Measurements from ENCODE around the gene FGR. TPM values are rescaled to one million over a fixed set of nuclear protein-coding genes. Genes with fewer than 3 reads are reported as not detected.

FGR gene
- total RNA-seq, 3 donors from 2014 or later = 0.08 to 0.65 (median 0.61) TPM

- no peaks in the 10 kb centered on the region for H3K9me3 Mint-ChIP-seq
- no peak overlapping the region for H3K4me3 Mint-ChIP-seq
- H3K4me1 Mint-ChIP-seq (ENCODE audit: low read depth) = peaks cover 28% of the 10 kb centered on the region
- no peaks in the 10 kb centered on the region for H3K27me3 Mint-ChIP-seq (ENCODE audit: low read depth)
- DNase-seq (no peak), ATAC-seq (no peak)
- H3K36me3 Mint-ChIP-seq (ENCODE audit: insufficient read depth) = no peaks in the 10 kb centered on the region
Measured at GRCh38 chr1:27606708-27607238, 28.2 kb downstream of the FGR start.

GRCh38 chr1:27605796-27606707 is 28.9 kb downstream of the FGR start:
- ATAC-seq = no peak
- H3K36me3 Mint-ChIP-seq (ENCODE audit: insufficient read depth) = no peaks in the 10 kb centered on the region
- H3K9me3 Mint-ChIP-seq = no peaks in the 10 kb centered on the region
- H3K4me1 Mint-ChIP-seq (ENCODE audit: low read depth) = peaks cover 31% of the 10 kb centered on the region
- H3K4me3 Mint-ChIP-seq = no peak overlapping the region
- no peaks in the 10 kb centered on the region for H3K27me3 Mint-ChIP-seq (ENCODE audit: low read depth)
- peak; percentile 59 for DNase-seq

- peaks cover 35% of the 10 kb centered on the region for H3K4me1 Mint-ChIP-seq (ENCODE audit: low read depth)
- peak overlapping the region; percentile 92 for H3K4me3 Mint-ChIP-seq
- H3K36me3 Mint-ChIP-seq (ENCODE audit: insufficient read depth) = no peaks in the 10 kb centered on the region
- ATAC-seq = no peak
- H3K9me3 Mint-ChIP-seq = no peaks in the 10 kb centered on the region
- no peaks in the 10 kb centered on the region for H3K27me3 Mint-ChIP-seq (ENCODE audit: low read depth)
- no peak for DNase-seq
Measured at GRCh38 chr1:27605300-27605766, 29.7 kb downstream of the FGR start.

- H3K4me3 Mint-ChIP-seq = peak overlapping the region; percentile 92
- H3K9me3 Mint-ChIP-seq = no peaks in the 10 kb centered on the region
- no peak for DNase-seq
- ATAC-seq = no peak
- H3K36me3 Mint-ChIP-seq (ENCODE audit: insufficient read depth) = no peaks in the 10 kb centered on the region
- H3K27me3 Mint-ChIP-seq (ENCODE audit: low read depth) = no peaks in the 10 kb centered on the region
- peaks cover 41% of the 10 kb centered on the region for H3K4me1 Mint-ChIP-seq (ENCODE audit: low read depth)
Measured at GRCh38 chr1:27604579-27605299, 30.2 kb downstream of the FGR start.

GRCh38 chr1:27603681-27604578 is 31.1 kb downstream of the FGR start, which contains the start of gene AHDC1:
AHDC1 (minus strand) TSS chr1:27604144; CDS start chr1:27552115, 52,029 bp downstream.
- ATAC-seq (peak; percentile 88 to 89), DNase-seq (peak; percentile 87)
- H3K27me3 Mint-ChIP-seq (ENCODE audit: low read depth) = no peaks in the 10 kb centered on the region
- peaks cover 46% of the 10 kb centered on the region for H3K4me1 Mint-ChIP-seq (ENCODE audit: low read depth)
- peak within 1 kb of the TSS; percentile 92 for H3K4me3 Mint-ChIP-seq
- no peaks in the 10 kb centered on the region for H3K9me3 Mint-ChIP-seq
- no peaks in the 10 kb centered on the region for H3K36me3 Mint-ChIP-seq (ENCODE audit: insufficient read depth)

GRCh38 chr1:27603309-27603680 is 31.7 kb downstream of the FGR start:
- H3K36me3 Mint-ChIP-seq (ENCODE audit: insufficient read depth) = no peaks in the 10 kb centered on the region
- peak overlapping the region; percentile 92 for H3K4me3 Mint-ChIP-seq
- H3K9me3 Mint-ChIP-seq = no peaks in the 10 kb centered on the region
- ATAC-seq (peak; percentile 18 to 25), DNase-seq (no peak)
- no peaks in the 10 kb centered on the region for H3K27me3 Mint-ChIP-seq (ENCODE audit: low read depth)
- peaks cover 46% of the 10 kb centered on the region for H3K4me1 Mint-ChIP-seq (ENCODE audit: low read depth)

- peak overlapping the region; percentile 80 for H3K4me3 Mint-ChIP-seq
- ATAC-seq = no peak
- peak; percentile 25 for DNase-seq
- H3K9me3 Mint-ChIP-seq = no peaks in the 10 kb centered on the region
- H3K36me3 Mint-ChIP-seq (ENCODE audit: insufficient read depth) = no peaks in the 10 kb centered on the region
- peaks cover 46% of the 10 kb centered on the region for H3K4me1 Mint-ChIP-seq (ENCODE audit: low read depth)
- H3K27me3 Mint-ChIP-seq (ENCODE audit: low read depth) = no peaks in the 10 kb centered on the region
Measured at GRCh38 chr1:27602462-27603308, 32.3 kb downstream of the FGR start.

- Mint-ChIP-seq H3K36me3 (ENCODE audit: insufficient read depth) (no peaks in the 10 kb centered on the region), H3K4me1 (ENCODE audit: low read depth) (peaks cover 45% of the 10 kb centered on the region), H3K9me3 (no peaks in the 10 kb centered on the region), H3K4me3 (peak overlapping the region; percentile 80), H3K27me3 (ENCODE audit: low read depth) (no peaks in the 10 kb centered on the region)
- ATAC-seq (no peak), DNase-seq (no peak)
Measured at GRCh38 chr1:27601771-27602461, 33.1 kb downstream of the FGR start.

- no peaks in the 10 kb centered on the region for H3K36me3 Mint-ChIP-seq (ENCODE audit: insufficient read depth)
- no peak for ATAC-seq
- peaks cover 40% of the 10 kb centered on the region for H3K4me1 Mint-ChIP-seq (ENCODE audit: low read depth)
- no peaks in the 10 kb centered on the region for H3K9me3 Mint-ChIP-seq
- no peaks in the 10 kb centered on the region for H3K27me3 Mint-ChIP-seq (ENCODE audit: low read depth)
- H3K4me3 Mint-ChIP-seq = peak overlapping the region; percentile 68
- no peak for DNase-seq
Measured at GRCh38 chr1:27601321-27601770, 33.6 kb downstream of the FGR start.

- ATAC-seq (no peak), DNase-seq (no peak)
- H3K9me3 Mint-ChIP-seq = no peaks in the 10 kb centered on the region
- peaks cover 35% of the 10 kb centered on the region for H3K4me1 Mint-ChIP-seq (ENCODE audit: low read depth)
- H3K4me3 Mint-ChIP-seq = no peak overlapping the region
- H3K27me3 Mint-ChIP-seq (ENCODE audit: low read depth) = no peaks in the 10 kb centered on the region
- H3K36me3 Mint-ChIP-seq (ENCODE audit: insufficient read depth) = no peaks in the 10 kb centered on the region
Measured at GRCh38 chr1:27600498-27601175, 34.3 kb downstream of the FGR start.

GRCh38 chr1:27599605-27600497 is 35.1 kb downstream of the FGR start:
- no peaks in the 10 kb centered on the region for H3K27me3 Mint-ChIP-seq (ENCODE audit: low read depth)
- no peaks in the 10 kb centered on the region for H3K36me3 Mint-ChIP-seq (ENCODE audit: insufficient read depth)
- H3K4me1 Mint-ChIP-seq (ENCODE audit: low read depth) = peaks cover 31% of the 10 kb centered on the region
- ATAC-seq = no peak
- H3K9me3 Mint-ChIP-seq = no peaks in the 10 kb centered on the region
- no peak overlapping the region for H3K4me3 Mint-ChIP-seq
- no peak for DNase-seq

All from activated T-cell treated with anti-CD3 and anti-CD28 coated beads, Interleukin-2, amount 50 U/mL, for 4 hours (primary cell).